HG03135 (cell line): Measurements from ENCODE around the gene CLIC3.

Experiments
- ATAC-seq: cut with Tn5 transposase; IDR thresholded peaks from one replicate; pipeline ENCODE4 v1.9.1; 2021; ENCODE audit warnings: mild to moderate bottlenecking, moderate library complexity; ENCODE audit not compliant: unreplicated experiment

The CLIC3 gene

GRCh38 chr9:136983167-136983566, 13.2 kb downstream of the CLIC3 start:
- no peak for ATAC-seq

GRCh38 chr9:136982232-136983051, 13.9 kb downstream of the CLIC3 start, which contains the start of gene LCNL1:
TSS of gene LCNL1 (plus strand) at chr9:136982993. CDS start at chr9:136983587, 594 bp downstream.
- no peak for ATAC-seq

- ATAC-seq, result no peak
Measured at GRCh38 chr9:136981588-136982231, 14.7 kb downstream of the CLIC3 start.

- ATAC-seq, result no peak
Measured at GRCh38 chr9:136980669-136981478, 15.5 kb downstream of the CLIC3 start.

GRCh38 chr9:136979769-136980587, 16.4 kb downstream of the CLIC3 start:
- no peak for ATAC-seq

- ATAC-seq, result no peak
Measured at GRCh38 chr9:136978865-136979544, 17.4 kb downstream of the CLIC3 start.

- ATAC-seq, result no peak
Measured at GRCh38 chr9:136978073-136978864, 18.1 kb downstream of the CLIC3 start.

GRCh38 chr9:136977649-136978072, 18.7 kb downstream of the CLIC3 start:
- no peak for ATAC-seq

GRCh38 chr9:136977223-136977622, 19.1 kb downstream of the CLIC3 start, which contains the start of gene PTGDS:
TSS of gene PTGDS (plus strand) at chr9:136977504. CDS start at chr9:136977579, 75 bp downstream.
- ATAC-seq, result no peak

- ATAC-seq, result no peak
Measured at GRCh38 chr9:136975644-136976043, 20.7 kb downstream of the CLIC3 start.

- ATAC-seq, result no peak
Measured at GRCh38 chr9:136974817-136975535, 21.4 kb downstream of the CLIC3 start.

- no peak for ATAC-seq
Measured at GRCh38 chr9:136973618-136974617, 22.4 kb downstream of the CLIC3 start.

GRCh38 chr9:136972743-136973142, 23.6 kb downstream of the CLIC3 start:
- ATAC-seq, result no peak

GRCh38 chr9:136972335-136972734, 24.0 kb downstream of the CLIC3 start:
- ATAC-seq, result no peak

- no peak for ATAC-seq
Measured at GRCh38 chr9:136971746-136972145, 24.6 kb downstream of the CLIC3 start.

GRCh38 chr9:136970361-136970760, 26.0 kb downstream of the CLIC3 start:
- no peak for ATAC-seq

- ATAC-seq, result no peak
Measured at GRCh38 chr9:136969774-136970173, 26.6 kb downstream of the CLIC3 start.
